HG03342 (cell line): ENCODE results near the gene PRKCB.
"Not testable (repeated sequence)": the region's sequence is repeated elsewhere in the genome, so short reads cannot be mapped to it uniquely, and the experiment has no call there.

Experiments
- ATAC-seq: cut with Tn5 transposase; IDR thresholded peaks from one replicate; pipeline ENCODE4 v1.9.1; 2021; ENCODE audit warnings: mild to moderate bottlenecking, moderate library complexity; ENCODE audit not compliant: unreplicated experiment

The PRKCB gene

GRCh38 chr16:24151482-24151939 lies 315.7 kb downstream of the PRKCB start:
- ATAC-seq, result no peak

- ATAC-seq, result not testable (repeated sequence)
Measured at GRCh38 chr16:24152048-24152447, 316.3 kb downstream of the PRKCB start.

- no peak for ATAC-seq
Measured at GRCh38 chr16:24152826-24153225, 317.0 kb downstream of the PRKCB start.

DNA sequence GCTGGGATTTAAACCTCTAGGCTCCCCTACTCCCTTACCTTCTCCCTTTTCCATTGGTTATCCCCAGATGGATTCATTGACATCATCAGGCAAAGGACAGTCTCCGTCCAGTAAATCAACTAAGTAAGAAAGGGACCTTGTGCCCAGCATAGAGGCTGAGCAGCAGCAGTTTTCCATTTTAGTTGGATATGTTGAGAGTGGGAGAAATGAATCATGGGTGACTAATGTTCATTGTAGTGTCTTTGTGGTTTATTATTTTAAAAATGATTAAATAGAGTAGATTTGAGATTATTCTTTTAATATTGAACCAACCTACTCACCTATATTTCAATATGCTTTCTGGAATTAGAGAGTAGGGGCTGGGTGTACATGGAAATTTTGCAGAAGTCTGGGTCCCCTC lies 321.0 kb downstream of the PRKCB start:
- no peak for ATAC-seq

DNA sequence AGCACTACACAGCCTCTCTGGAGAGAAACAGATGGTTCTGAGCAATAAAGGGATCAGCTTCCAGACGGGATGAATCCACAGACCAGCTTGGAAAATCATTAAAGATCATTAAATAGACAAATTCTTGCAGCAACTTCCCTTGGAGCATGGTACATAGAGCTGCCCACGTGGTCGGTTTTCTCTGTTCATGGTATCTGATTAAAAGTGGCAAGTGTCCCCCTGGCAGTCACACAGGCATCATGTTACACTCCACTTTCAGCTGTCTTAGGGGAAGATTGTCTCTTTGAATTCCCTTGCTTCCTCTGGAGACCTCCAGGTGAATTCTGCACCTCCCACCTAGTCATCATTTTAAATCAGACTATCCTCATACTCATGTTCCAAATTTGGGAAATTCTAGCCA lies 328.2 kb downstream of the PRKCB start:
- no peak for ATAC-seq

DNA sequence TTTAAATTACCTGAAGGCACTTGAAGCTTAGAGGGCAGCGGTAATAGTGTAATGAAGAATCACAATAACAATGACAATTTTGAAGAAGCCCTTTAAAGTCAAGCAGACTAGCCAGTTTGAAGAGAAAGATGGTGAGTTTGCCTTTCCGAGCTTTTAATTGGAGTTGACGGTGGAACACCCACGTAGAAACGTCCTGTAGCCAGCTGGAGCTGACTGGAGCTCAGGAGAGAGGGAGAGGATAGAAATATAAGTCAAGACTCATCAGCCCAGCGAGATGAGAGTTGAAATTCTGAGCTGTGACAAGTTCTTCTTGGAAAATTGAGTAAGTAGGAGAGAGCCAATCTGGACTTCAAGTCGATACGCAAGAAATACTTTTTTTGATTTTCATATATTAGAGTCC lies 328.6 kb downstream of the PRKCB start:
- ATAC-seq, result no peak

DNA sequence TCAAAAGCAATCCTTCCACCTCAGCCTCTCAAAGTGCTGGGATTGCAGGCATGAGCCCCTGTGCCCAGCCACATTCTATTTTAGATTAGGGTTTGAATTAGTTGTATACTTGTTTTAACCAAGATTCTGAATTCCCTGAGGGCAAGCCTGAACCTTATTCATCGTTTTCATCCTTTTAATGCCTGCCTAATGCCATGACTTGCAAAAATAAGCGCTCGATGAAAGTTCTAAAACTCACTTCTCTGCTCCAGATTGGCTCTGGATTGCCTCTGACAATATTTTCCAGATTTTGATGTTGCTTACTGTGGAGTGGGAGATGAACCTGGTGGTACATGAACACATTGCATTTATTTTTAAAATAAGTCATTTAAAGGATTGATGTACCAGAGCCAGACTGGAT lies 329.5 kb downstream of the PRKCB start:
- no peak for ATAC-seq

GRCh38 chr16:24166661-24167528 lies 331.1 kb downstream of the PRKCB start:
- no peak for ATAC-seq

DNA sequence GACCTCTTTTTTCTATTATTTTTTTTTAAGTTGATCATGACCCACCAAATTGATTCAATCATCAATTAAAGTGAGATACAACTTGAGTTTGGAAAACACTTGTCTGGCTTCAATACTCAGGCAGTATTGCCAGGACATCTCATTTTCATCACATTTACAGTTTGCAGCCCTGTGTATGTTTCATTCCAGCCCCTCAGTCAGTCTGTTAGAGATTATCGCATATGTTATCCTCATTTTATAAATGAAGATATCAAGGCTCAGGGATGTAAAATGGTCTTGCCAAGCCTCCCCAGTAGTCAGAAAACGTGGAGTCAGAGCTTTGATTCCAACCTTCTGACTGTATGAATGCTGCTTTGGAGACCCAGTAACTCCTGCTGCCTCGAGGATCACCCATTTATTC lies 333.1 kb downstream of the PRKCB start:
- ATAC-seq, result no peak

- ATAC-seq, result no peak
Measured at GRCh38 chr16:24170407-24170806, 334.6 kb downstream of the PRKCB start.

DNA sequence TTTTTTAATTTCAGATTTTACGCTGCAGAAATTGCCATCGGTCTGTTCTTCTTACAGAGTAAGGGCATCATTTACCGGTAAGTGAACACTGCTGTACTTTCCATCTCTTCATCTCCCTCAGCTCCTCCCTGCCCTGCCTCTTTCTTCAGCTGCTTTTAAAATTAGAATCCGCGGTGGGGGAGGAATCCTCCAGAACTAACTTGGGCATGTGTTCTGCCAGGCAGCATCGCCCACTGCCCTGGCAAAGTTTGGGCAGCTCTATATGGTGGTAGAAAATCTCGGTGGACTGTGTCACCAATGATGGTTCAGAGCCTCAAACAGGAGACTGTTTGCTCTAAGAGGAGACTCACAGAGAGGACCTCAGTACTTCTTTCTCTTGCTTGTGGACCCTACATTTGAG lies 338.7 kb downstream of the PRKCB start:
- ATAC-seq, result no peak

- ATAC-seq, result no peak
Measured at GRCh38 chr16:24174957-24175356, 339.2 kb downstream of the PRKCB start.

DNA sequence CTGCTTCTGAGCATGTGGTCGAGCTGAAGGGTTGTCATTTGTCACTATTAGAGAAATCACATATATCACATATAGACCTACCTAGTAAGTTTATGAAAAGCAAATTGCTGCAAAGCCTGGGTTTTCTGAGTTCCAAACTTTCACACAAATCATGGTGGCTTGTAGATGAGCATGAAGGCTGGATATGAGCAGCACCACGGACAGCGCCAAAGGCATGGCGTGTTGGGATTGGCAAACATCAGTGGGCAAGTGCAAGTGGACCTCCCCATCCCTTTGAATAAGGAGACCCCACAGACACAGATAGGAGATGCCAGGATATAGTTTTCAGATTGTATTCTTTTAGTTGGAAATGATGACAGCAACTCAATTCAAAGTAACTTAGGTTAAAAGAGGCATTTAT lies 342.7 kb downstream of the PRKCB start:
- no peak for ATAC-seq

DNA sequence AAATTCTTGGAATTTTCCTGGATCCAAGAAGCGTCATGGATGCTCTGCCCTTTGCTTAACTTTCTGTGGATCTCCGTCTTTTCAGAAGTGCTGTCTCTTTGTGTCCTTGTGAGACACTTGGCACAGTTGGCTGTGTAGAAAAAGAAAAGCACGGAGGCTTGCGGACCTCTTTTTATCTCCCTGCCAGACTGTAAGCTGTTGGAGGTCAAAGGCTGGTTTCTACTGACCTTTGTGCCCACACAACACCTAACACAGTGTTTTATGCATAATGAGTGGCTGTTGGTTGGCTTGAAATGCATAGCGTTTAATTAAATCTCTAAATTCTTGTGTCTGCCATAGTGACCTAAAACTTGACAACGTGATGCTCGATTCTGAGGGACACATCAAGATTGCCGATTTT lies 344.7 kb downstream of the PRKCB start:
- ATAC-seq, result no peak

DNA sequence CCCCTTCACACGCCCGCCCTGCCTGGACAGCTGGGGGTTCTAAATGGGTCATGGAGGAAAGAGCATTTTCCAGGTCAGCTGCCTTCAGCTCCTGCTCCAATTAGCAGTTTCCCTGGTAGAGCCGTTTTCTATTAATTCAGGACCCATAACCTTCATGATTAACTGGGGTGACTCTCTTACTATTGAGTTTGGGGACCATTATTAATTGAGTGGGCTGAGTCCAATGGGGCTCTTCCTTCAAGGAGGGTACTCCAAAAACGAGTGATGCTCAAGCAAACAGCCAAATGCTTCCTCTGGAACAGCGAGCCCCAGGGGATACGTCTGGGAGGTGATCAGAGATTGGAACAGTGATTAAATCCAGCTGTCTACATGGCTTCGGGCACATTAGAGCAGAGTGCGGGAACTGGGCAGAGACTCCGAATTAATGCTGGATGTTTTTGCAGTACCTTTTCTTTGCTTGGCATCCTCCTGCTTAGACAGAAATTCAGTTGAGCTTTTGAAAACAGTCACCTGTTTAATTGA lies 352.3 kb downstream of the PRKCB start:
- ATAC-seq, result no peak

GRCh38 chr16:24188751-24189318 lies 353.1 kb downstream of the PRKCB start:
- no peak for ATAC-seq

- no peak for ATAC-seq
Measured at GRCh38 chr16:24189941-24190340, 354.2 kb downstream of the PRKCB start.

- no peak for ATAC-seq
Measured at GRCh38 chr16:24191876-24192402, 356.2 kb downstream of the PRKCB start.

DNA sequence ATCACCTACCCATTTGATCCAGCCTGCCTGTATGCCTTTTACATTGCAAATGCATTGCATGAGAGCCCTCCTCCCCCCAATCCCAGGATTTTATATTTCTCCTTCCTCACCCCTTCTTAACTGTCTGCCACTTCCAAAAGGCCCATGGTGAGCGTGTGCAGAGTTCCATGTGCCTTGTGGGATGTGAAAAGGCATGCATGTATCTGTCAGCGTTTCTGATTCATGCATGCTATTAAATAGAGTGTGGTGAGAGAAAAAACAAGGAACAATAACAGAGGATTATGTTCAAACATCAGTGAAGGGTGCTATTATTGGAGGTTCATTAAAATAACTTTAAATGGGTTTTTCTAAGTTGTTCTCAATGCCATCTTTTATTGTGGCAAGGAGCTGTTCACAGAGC lies 359.4 kb downstream of the PRKCB start:
- no peak for ATAC-seq

DNA sequence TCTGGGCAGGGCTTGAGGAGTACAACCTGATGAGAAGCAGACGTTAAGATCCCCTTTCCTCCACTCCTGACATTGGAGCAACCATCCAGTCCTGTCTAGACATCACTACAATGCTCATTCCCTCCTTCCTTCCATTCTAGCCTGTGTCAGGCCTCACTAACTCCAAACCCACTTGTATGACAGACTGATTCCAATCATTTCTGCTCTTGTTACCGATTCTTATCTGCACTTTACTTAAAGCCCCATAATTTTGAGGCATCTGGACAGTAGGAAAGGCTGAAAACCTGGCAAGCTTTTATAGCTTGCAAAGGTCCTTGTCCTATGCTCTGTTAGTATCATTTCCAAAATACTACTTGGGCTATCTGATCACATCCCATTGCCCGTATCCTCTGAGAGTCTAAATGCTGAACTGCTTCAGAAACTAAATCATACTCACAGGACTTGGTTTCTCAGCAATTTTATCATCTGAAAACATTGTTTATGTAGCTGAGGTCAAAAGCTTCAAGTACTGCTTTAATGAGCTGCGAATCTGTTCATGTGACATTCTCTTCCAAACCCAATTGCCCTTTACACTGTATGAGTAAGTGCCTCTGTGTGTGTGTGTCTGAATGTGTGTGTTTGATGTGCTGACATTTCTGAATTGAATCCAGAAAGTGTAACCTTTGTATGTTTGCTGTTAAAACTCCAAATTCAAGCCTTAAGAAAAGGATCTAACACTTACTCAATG lies 363.2 kb downstream of the PRKCB start:
- no peak for ATAC-seq

DNA sequence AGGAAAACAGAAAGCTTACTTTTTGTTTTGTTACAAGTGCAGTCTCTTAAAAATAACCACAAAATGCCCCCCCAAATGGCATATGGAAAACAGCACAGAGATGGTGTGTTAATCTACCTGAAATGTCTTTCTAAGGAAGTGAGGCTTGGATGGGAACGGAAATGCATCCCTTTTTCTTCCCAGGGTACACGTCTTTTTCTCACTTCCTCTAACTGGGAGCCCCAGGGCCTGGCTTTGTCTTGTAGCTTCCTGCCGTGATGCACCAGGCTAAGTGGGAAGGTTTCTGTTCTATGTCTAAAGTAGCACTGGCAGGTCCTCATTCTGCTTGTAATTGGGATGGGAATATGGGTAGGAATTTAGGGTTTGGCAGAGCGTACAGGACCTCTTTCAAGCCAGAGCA lies 367.9 kb downstream of the PRKCB start:
- no peak for ATAC-seq
